KMS-11 (cell line): ENCODE results near the gene NPLOC4.

Experiments
- H2AFZ ChIP-seq: fragments of 200-600 bp; sonication (generic); 2 replicates; pipeline ENCODE4 v1.6.1; 2016; ENCODE audit warnings: antibody characterized with exemption, mixed run types, low read depth
- H3K27ac ChIP-seq: fragments of 200-600 bp; sonication (generic); 2 replicates; pipeline ENCODE4 v1.6.1; 2016; ENCODE audit warnings: mild to moderate bottlenecking, mixed run types
- H3K27me3 ChIP-seq: fragments of 200-600 bp; sonication (generic); 2 replicates; pipeline ENCODE4 v1.6.1; 2017; ENCODE audit warnings: mild to moderate bottlenecking, low read depth, mixed run types, moderate library complexity; ENCODE audit not compliant: insufficient read depth
- H3K36me3 ChIP-seq: fragments of 200-600 bp; sonication (generic); 2 replicates; pipeline ENCODE4 v1.6.1; 2017; ENCODE audit warnings: mild to moderate bottlenecking, mixed run types; ENCODE audit not compliant: insufficient read depth
- H3K4me1 ChIP-seq: fragments of 200-600 bp; sonication (generic); 2 replicates; pipeline ENCODE4 v1.6.1; 2016; ENCODE audit warnings: mild to moderate bottlenecking, low read depth, mixed run types; ENCODE audit not compliant: poor library complexity, severe bottlenecking
- H3K4me2 ChIP-seq: fragments of 200-600 bp; sonication (generic); 2 replicates; pipeline ENCODE4 v1.7.0; 2016; ENCODE audit warnings: mild to moderate bottlenecking, mixed run types
- H3K4me3 ChIP-seq: fragments of 200-600 bp; sonication (generic); IDR thresholded peaks from 2 replicates; pipeline ENCODE4 v1.6.1; 2017; ENCODE audit warnings: low read depth, low read length, mixed read lengths; ENCODE audit not compliant: insufficient read depth
- H3K79me2 ChIP-seq: fragments of 200-600 bp; sonication (generic); 2 replicates; pipeline ENCODE4 v1.6.1; 2016; ENCODE audit warnings: low read depth, mixed run types; ENCODE audit not compliant: insufficient read depth
- H3K9ac ChIP-seq: fragments of 200-600 bp; sonication (generic); 2 replicates; pipeline ENCODE4 v1.6.1; 2016; ENCODE audit warnings: mild to moderate bottlenecking, mixed run types
- H4K20me1 ChIP-seq: fragments of 200-600 bp; sonication (generic); 2 replicates; pipeline ENCODE4 v1.6.1; 2016; ENCODE audit warnings: mild to moderate bottlenecking, mixed run types; ENCODE audit not compliant: insufficient read depth
- CTCF ChIP-seq: fragments of 200-600 bp; sonication (generic); conservative IDR thresholded peaks from 2 replicates; pipeline ENCODE4 v1.6.1; 2017; ENCODE audit warnings: low read depth, mild to moderate bottlenecking, antibody characterized with exemption, low read length, moderate library complexity, mixed read lengths

Gene NPLOC4

GRCh38 chr17:81513372-81513752, 123.5 kb downstream of the NPLOC4 start:
- H3K36me3 ChIP-seq = peaks cover 20% of the 10 kb centered on the region; the same call in 1 of the 2 replicates
- peak overlapping the region; percentile 61 for H3K4me2 ChIP-seq
- no peak for TF ChIP-seq CTCF
- H3K27me3 ChIP-seq = 0 out of 2 replicates have a peak, but pooled peaks cover 2% of the 10 kb centered on the region
- H4K20me1 ChIP-seq = peaks cover 30% of the 10 kb centered on the region; the same call in 1 of the 2 replicates
- H3K4me3 ChIP-seq = peak overlapping the region; percentile 34
- peak overlapping the region; percentile 74; the same call in 1 of the 2 replicates for H3K9ac ChIP-seq
- peaks cover 24% of the 10 kb centered on the region for H3K79me2 ChIP-seq
- peak overlapping the region; percentile 74 for H3K27ac ChIP-seq
- H2AFZ ChIP-seq = peak overlapping the region; percentile 82
- H3K4me1 ChIP-seq = peaks cover 26% of the 10 kb centered on the region

GRCh38 chr17:81512562-81513371, 124.1 kb downstream of the NPLOC4 start, which contains the start of gene ACTG1:
TSS of gene ACTG1 (minus strand) at chr17:81512799. CDS start at chr17:81512354, 445 bp downstream.
- peaks cover 20% of the 10 kb centered on the region; the same call in 1 of the 2 replicates for H3K36me3 ChIP-seq
- peaks cover 24% of the 10 kb centered on the region for H3K79me2 ChIP-seq
- TF ChIP-seq CTCF = no peak
- H3K4me2 ChIP-seq = peak within 1 kb of the TSS; percentile 99
- H2AFZ ChIP-seq = peak within 1 kb of the TSS; percentile 82
- peaks cover 30% of the 10 kb centered on the region; the same call in 1 of the 2 replicates for H4K20me1 ChIP-seq
- H3K4me1 ChIP-seq = peaks cover 26% of the 10 kb centered on the region
- H3K9ac ChIP-seq = peak within 1 kb of the TSS; percentile 74
- peak within 1 kb of the TSS; percentile 34 for H3K4me3 ChIP-seq
- peak within 1 kb of the TSS; percentile 74 for H3K27ac ChIP-seq
- H3K27me3 ChIP-seq = 0 out of 2 replicates have a peak, but pooled peaks cover 2% of the 10 kb centered on the region

GRCh38 chr17:81511804-81512561, 124.9 kb downstream of the NPLOC4 start:
- peaks cover 30% of the 10 kb centered on the region; the same call in 1 of the 2 replicates for H4K20me1 ChIP-seq

More at GRCh38 chr17:81511804-81512561, 124.9 kb downstream of the NPLOC4 start:
- H3K79me2 ChIP-seq = peaks cover 24% of the 10 kb centered on the region
- H3K36me3 ChIP-seq = peaks cover 20% of the 10 kb centered on the region; the same call in 1 of the 2 replicates
- peak overlapping the region; percentile 39 for H3K27ac ChIP-seq
- H3K4me3 ChIP-seq = no peak overlapping the region
- peak overlapping the region; percentile 63 for H3K9ac ChIP-seq
- H3K27me3 ChIP-seq = 0 out of 2 replicates have a peak, but pooled peaks cover 2% of the 10 kb centered on the region
- peak overlapping the region; percentile 99 for H3K4me2 ChIP-seq
- no peak overlapping the region for H2AFZ ChIP-seq
- TF ChIP-seq CTCF = no peak
- H3K4me1 ChIP-seq = peaks cover 26% of the 10 kb centered on the region
